Keratinocyte (primary cell): ENCODE data around the gene CHAMP1. TPM values are rescaled to one million over a fixed set of nuclear protein-coding genes. Genes with fewer than 3 reads are reported as not detected.
"Not testable (repeated sequence)": the region's sequence is repeated elsewhere in the genome, so short reads cannot be mapped to it uniquely, and the experiment has no call there.

Source experiments
- DNase-seq: peaks from one replicate; pipeline ENCODE4 v3.0.0-alpha.2; 2011; ENCODE audit warnings: low read depth, missing footprints, low spot score
- FAIRE-seq: peaks from 2 replicates; lab custom pipeline; 2011; peaks lifted over from hg19 to GRCh38; lab: Jason Lieb, UNC
- H2AFZ ChIP-seq: 2 replicates; pipeline ENCODE4 v1.6.0; 2012; ENCODE audit warnings: low read length, control low read depth, inconsistent platforms; ENCODE audit not compliant: control insufficient read depth
- H3K27ac ChIP-seq: 2 replicates; pipeline ENCODE4 v1.5.1; 2011; ENCODE audit warnings: low read length; ENCODE audit not compliant: control insufficient read depth, insufficient read depth
- H3K27me3 ChIP-seq: 3 replicates; pipeline ENCODE4 v1.6.0; 2011; ENCODE audit warnings: low read length; ENCODE audit not compliant: control insufficient read depth, insufficient read depth; ENCODE audit errors: extremely low read depth
- H3K36me3 ChIP-seq, 2 experiments: 2 replicates in 1 of 2; 3 replicates in 1 of 2; pipeline ENCODE4 v1.5.1; 2011; ENCODE audit warnings: low read length in 2 of 2, mild to moderate bottlenecking in 1 of 2; ENCODE audit not compliant: control insufficient read depth in 2 of 2, insufficient read depth in 2 of 2; ENCODE audit errors: extremely low read depth in 1 of 2
- H3K4me1 ChIP-seq: 3 replicates; pipeline ENCODE4 v1.5.1; 2011; ENCODE audit warnings: low read length; ENCODE audit not compliant: control insufficient read depth, insufficient read depth; ENCODE audit errors: extremely low read depth
- H3K4me2 ChIP-seq: 3 replicates; pipeline ENCODE4 v1.6.0; 2011; ENCODE audit warnings: low read depth, low read length; ENCODE audit not compliant: control insufficient read depth, insufficient read depth; ENCODE audit errors: extremely low read depth
- H3K4me3 ChIP-seq, 3 experiments: fragments of 200-600 bp in 1 of 3; sonication (generic) in 1 of 3; 2 replicates in 2 of 3; 3 replicates in 1 of 3; pipeline ENCODE4 v1.5.1; 2011 to 2016; ENCODE audit warnings: low read length in 3 of 3, mild to moderate bottlenecking in 3 of 3, control low read depth in 2 of 3, inconsistent platforms in 1 of 3, low read depth in 1 of 3, mixed read lengths in 1 of 3, mixed run types in 1 of 3, moderate library complexity in 1 of 3; ENCODE audit not compliant: control insufficient read depth in 2 of 3, insufficient read depth in 2 of 3; ENCODE audit errors: extremely low read depth in 1 of 3
- H3K79me2 ChIP-seq: 2 replicates; pipeline ENCODE4 v1.6.0; 2012; ENCODE audit warnings: low read length; ENCODE audit not compliant: control insufficient read depth, insufficient read depth
- H3K9ac ChIP-seq: 3 replicates; pipeline ENCODE4 v1.6.0; 2011; ENCODE audit warnings: low read length; ENCODE audit not compliant: control insufficient read depth, insufficient read depth; ENCODE audit errors: extremely low read depth
- H3K9me1 ChIP-seq: 3 replicates; pipeline ENCODE4 v1.6.0; 2011; ENCODE audit warnings: low read length; ENCODE audit not compliant: control insufficient read depth, insufficient read depth; ENCODE audit errors: extremely low read depth
- H3K9me3 ChIP-seq: 2 replicates; pipeline ENCODE4 v1.5.1; 2012; ENCODE audit warnings: low read depth, low read length; ENCODE audit not compliant: control insufficient read depth
- H4K20me1 ChIP-seq: 3 replicates; pipeline ENCODE4 v1.6.0; 2011; ENCODE audit warnings: low read length; ENCODE audit not compliant: control insufficient read depth, insufficient read depth; ENCODE audit errors: extremely low read depth
- CTCF ChIP-seq, 3 experiments: IDR thresholded peaks in 1 of 3; conservative IDR thresholded peaks in 1 of 3; optimal IDR thresholded peaks in 1 of 3; 2 replicates in 2 of 3; 3 replicates in 1 of 3; pipeline versions ENCODE3 to v1.5.1; 2011; ENCODE audit warnings: low read length in 3 of 3, mild to moderate bottlenecking in 3 of 3, moderate library complexity in 2 of 3, control low read depth in 1 of 3, inconsistent platforms in 1 of 3; ENCODE audit not compliant: insufficient read depth in 2 of 3; ENCODE audit errors: extremely low read depth in 1 of 3
- EZH2 ChIP-seq: IDR thresholded peaks from one replicate; pipeline ENCODE4 v1.6.1; 2012; ENCODE audit warnings: inconsistent platforms, mild to moderate bottlenecking, low read length, moderate library complexity
- dilution Hi-C: fragments of 300-500 bp; cut with MboI; formaldehyde crosslinking; loops from one replicate; pipeline ENCODE4 v1.7.0; 2020; ENCODE audit warnings: low sequenced_read_pairs; ENCODE audit not compliant: extremely low pct_ligation_motif_present
- polyA plus RNA-seq, 5 experiments: library from polyadenylated mRNA; depleted of rRNA in 3 of 5; stranded (reverse) in 3 of 5; stranded (forward) in 1 of 5; unstranded in 1 of 5; fragments of >200 nt; gene quantifications; 1 replicate in 1 of 5; 2 replicates in 3 of 5; 3 replicates in 1 of 5; pipeline versions ENCODE4 v1.2.1 to v1.2.3, GENCODE V29; 2011 to 2012; ENCODE audit warnings: missing spikeins in 2 of 5, low read depth in 1 of 5, low replicate concordance in 1 of 5

The CHAMP1 gene
- polyA plus RNA-seq, 1 donor (not counting 4 experiments of a cell fraction or from before 2014, with no cell fraction given), result 14.2 TPM

GRCh38 chr13:114339857-114340534 is 25.7 kb downstream of the CHAMP1 start:
- no peaks in the 10 kb centered on the region for H3K79me2 ChIP-seq
- no peaks in the 10 kb centered on the region for H3K27me3 ChIP-seq
- no peak overlapping the region for H3K4me2 ChIP-seq
- H3K4me1 ChIP-seq, result no peaks in the 10 kb centered on the region
- no peak overlapping the region for H2AFZ ChIP-seq
- TF ChIP-seq EZH2 (no peak), CTCF (optimal IDR thresholded peaks at IDR 0.05 in 1 of 3, IDR thresholded peaks at IDR 0.05 in 1 of 3, conservative IDR thresholded peaks at IDR 0.05 in 1 of 3; ENCODE audit: extremely low read depth in 1 of 3, insufficient read depth in 2 of 3, low read length in 3 of 3) (peak; percentile 31 to 66 (median 57))
- dilution Hi-C loops, result no loop called here
- no peaks in the 10 kb centered on the region for H3K9me1 ChIP-seq
- no peak overlapping the region for H3K27ac ChIP-seq
- no peak for DNase-seq
- H3K9ac ChIP-seq, result no peak overlapping the region
- no peaks in the 10 kb centered on the region for H3K36me3 ChIP-seq
- no peaks in the 10 kb centered on the region for H4K20me1 ChIP-seq
- no peaks in the 10 kb centered on the region for H3K9me3 ChIP-seq
- no peak for FAIRE-seq
- no peak overlapping the region for H3K4me3 ChIP-seq

- TF ChIP-seq CTCF (optimal IDR thresholded peaks at IDR 0.05 in 1 of 3, IDR thresholded peaks at IDR 0.05 in 1 of 3, conservative IDR thresholded peaks at IDR 0.05 in 1 of 3; ENCODE audit: extremely low read depth in 1 of 3, insufficient read depth in 2 of 3, low read length in 3 of 3) (no peak), EZH2 (no peak)
- dilution Hi-C loops, result no loop called here
- H3K9ac ChIP-seq, result no peak overlapping the region
- H3K4me3 ChIP-seq, result no peak overlapping the region
- H3K27me3 ChIP-seq, result no peaks in the 10 kb centered on the region
- no peak overlapping the region for H3K27ac ChIP-seq
- DNase-seq, result no peak
- no peak overlapping the region for H2AFZ ChIP-seq
- no peaks in the 10 kb centered on the region for H3K79me2 ChIP-seq
- H4K20me1 ChIP-seq, result no peaks in the 10 kb centered on the region
- no peaks in the 10 kb centered on the region for H3K9me3 ChIP-seq
- no peak for FAIRE-seq
- H3K9me1 ChIP-seq, result no peaks in the 10 kb centered on the region
- H3K36me3 ChIP-seq, result no peaks in the 10 kb centered on the region
- no peak overlapping the region for H3K4me2 ChIP-seq
- no peaks in the 10 kb centered on the region for H3K4me1 ChIP-seq
These were observed 26.9 kb downstream of the CHAMP1 start for GRCh38 chr13:114341003-114341777.

GRCh38 chr13:114347256-114347655 is 33.0 kb downstream of the CHAMP1 start:
- FAIRE-seq, dilution Hi-C loops, H3K27ac ChIP-seq, H3K27me3 ChIP-seq, DNase-seq, H4K20me1 ChIP-seq, H2AFZ ChIP-seq, H3K79me2 ChIP-seq, H3K4me2 ChIP-seq, H3K9me1 ChIP-seq, H3K9ac ChIP-seq, H3K4me1 ChIP-seq, H3K4me3 ChIP-seq, H3K36me3 ChIP-seq, H3K9me3 ChIP-seq: not testable (repeated sequence)
